GM12865 (cell line): ENCODE results near the gene CARD18.

Source experiments
- DNase-seq: peaks from one replicate; pipeline ENCODE4 v3.0.0; 2010; ENCODE audit warnings: low read depth
- H3K4me3 ChIP-seq: 2 replicates; pipeline ENCODE4 v1.5.1; 2011; ENCODE audit warnings: mild to moderate bottlenecking, low read depth, low read length, control low read depth
- CTCF ChIP-seq: IDR thresholded peaks from 2 replicates; pipeline ENCODE4 v1.5.1; 2011; ENCODE audit warnings: low read length, control low read depth, low read depth, inconsistent platforms; ENCODE audit not compliant: insufficient read depth; ENCODE audit errors: missing control alignments

CARD18 gene, protein sequence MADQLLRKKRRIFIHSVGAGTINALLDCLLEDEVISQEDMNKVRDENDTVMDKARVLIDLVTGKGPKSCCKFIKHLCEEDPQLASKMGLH

GRCh38 chr11:105139669-105140068 is at the start of gene CARD18:
TSS of gene CARD18 (minus strand) at chr11:105139769. CDS start at chr11:105139726, 43 bp downstream.
- TF ChIP-seq CTCF: no peak
- DNase-seq: no peak
- H3K4me3 ChIP-seq: no peak within 1 kb of the TSS

GRCh38 chr11:105183987-105184386 is 44.4 kb upstream of the CARD18 start:
- no peak for TF ChIP-seq CTCF
- no peak for DNase-seq
- H3K4me3 ChIP-seq: no peak overlapping the region

DNA sequence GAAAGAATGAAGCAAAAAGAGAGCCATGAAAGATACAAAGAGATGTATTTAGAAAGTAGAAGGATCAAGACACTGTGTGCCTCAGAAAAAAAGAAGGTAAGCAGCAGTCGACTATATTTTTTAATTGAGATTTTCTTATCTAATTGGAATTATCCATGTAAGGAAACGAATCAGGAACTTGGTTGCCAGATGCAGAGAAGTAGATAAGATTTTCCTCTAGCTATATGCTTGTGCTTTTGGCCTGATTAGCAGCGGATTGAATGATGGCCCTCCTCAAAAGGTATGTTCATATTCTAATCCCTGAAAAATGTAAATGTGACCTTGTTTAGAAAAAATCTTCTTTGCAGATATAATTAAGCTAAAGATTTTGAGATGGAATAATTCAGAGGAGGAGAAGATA is 43.9 kb upstream of the CARD18 start:
- no peak overlapping the region for H3K4me3 ChIP-seq
- no peak for TF ChIP-seq CTCF
- DNase-seq: no peak

DNA sequence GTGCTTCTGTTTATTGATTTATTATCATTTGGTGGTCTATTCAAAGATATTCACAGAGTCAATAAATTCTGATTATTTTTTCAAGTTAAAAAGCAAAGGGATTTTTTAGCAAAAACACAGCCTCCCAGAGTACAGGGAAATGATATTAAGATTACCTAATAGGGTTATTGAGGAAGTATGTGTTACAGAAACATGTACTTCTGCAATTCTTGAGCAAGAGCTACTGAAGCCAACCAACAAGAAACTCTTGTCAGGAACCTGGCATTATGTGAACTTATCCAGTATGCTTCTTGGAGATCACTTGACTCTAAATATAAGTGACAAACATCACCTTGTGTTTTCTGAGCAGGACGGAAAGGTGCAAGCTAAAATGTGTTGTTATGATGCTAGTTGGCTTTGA is 42.0 kb upstream of the CARD18 start:
- H3K4me3 ChIP-seq: no peak overlapping the region
- no peak for DNase-seq
- TF ChIP-seq CTCF: no peak

- TF ChIP-seq CTCF: no peak
- no peak overlapping the region for H3K4me3 ChIP-seq
- no peak for DNase-seq
Observed at GRCh38 chr11:105181100-105181499, 41.5 kb upstream of the CARD18 start.

- TF ChIP-seq CTCF: no peak
- no peak for DNase-seq
- no peak overlapping the region for H3K4me3 ChIP-seq
Observed at GRCh38 chr11:105179542-105180278, 40.1 kb upstream of the CARD18 start.

GRCh38 chr11:105177658-105178057 is 38.1 kb upstream of the CARD18 start:
- H3K4me3 ChIP-seq: no peak overlapping the region
- no peak for DNase-seq
- TF ChIP-seq CTCF: no peak
